ENCODE measurements around the gene YPEL1.
A peak's percentile ranks its signal among the peaks of the same experiment; 100 is the strongest.
"Not testable (repeated sequence)": the region's sequence is repeated elsewhere in the genome, so short reads cannot be mapped to it uniquely, and the experiment has no call there.

The YPEL1 gene

GRCh38 chr22:21752276-21752675 lies 16.7 kb upstream of the YPEL1 start:
- Histone ChIP-seq H3K9me3 (ENCODE audit: insufficient read depth, low read depth, low read length) (no peaks in the 10 kb centered on the region), H3K36me3 (ENCODE audit: insufficient read depth, low read length) (peaks cover 3% of the 10 kb centered on the region; the same call in 1 of the 2 replicates), H3K9ac (ENCODE audit: low read depth, low read length) (no peak overlapping the region), H3K4me3 (ENCODE audit: low read length) (no peak overlapping the region), H3K4me1 (ENCODE audit: insufficient read depth, low read length) (no peaks in the 10 kb centered on the region), H3K27ac (ENCODE audit: low read depth, low read length) (no peak overlapping the region), H3K27me3 (ENCODE audit: insufficient read depth, low read length) (no peaks in the 10 kb centered on the region)
- WGBS: 89% methylated on average over 4 of the region's 4 CpGs

GRCh38 chr22:21745948-21746347 lies 10.4 kb upstream of the YPEL1 start:
- no peaks in the 10 kb centered on the region for H3K9me3 ChIP-seq (ENCODE audit: insufficient read depth, low read depth, low read length)
- no peaks in the 10 kb centered on the region for H3K36me3 ChIP-seq (ENCODE audit: insufficient read depth, low read length)
- no peak overlapping the region for H3K9ac ChIP-seq (ENCODE audit: low read depth, low read length)
- 89% methylated on average over 8 of the region's 8 CpGs for WGBS
- H3K4me1 ChIP-seq (ENCODE audit: insufficient read depth, low read length): no peaks in the 10 kb centered on the region
- H3K4me3 ChIP-seq (ENCODE audit: low read length): no peak overlapping the region
- H3K27me3 ChIP-seq (ENCODE audit: insufficient read depth, low read length): no peaks in the 10 kb centered on the region
- no peak overlapping the region for H3K27ac ChIP-seq (ENCODE audit: low read depth, low read length)

GRCh38 chr22:21744917-21745316 lies 9.3 kb upstream of the YPEL1 start:
- not testable (repeated sequence) for H3K4me3 ChIP-seq (ENCODE audit: low read length); H3K27me3 ChIP-seq (ENCODE audit: insufficient read depth, low read length); H3K9ac ChIP-seq (ENCODE audit: low read depth, low read length); H3K4me1 ChIP-seq (ENCODE audit: insufficient read depth, low read length); H3K36me3 ChIP-seq (ENCODE audit: insufficient read depth, low read length); H3K9me3 ChIP-seq (ENCODE audit: insufficient read depth, low read depth, low read length); H3K27ac ChIP-seq (ENCODE audit: low read depth, low read length)
- WGBS: 96% methylated on average over 6 of the region's 6 CpGs

GRCh38 chr22:21741790-21742189 lies 6.2 kb upstream of the YPEL1 start:
- H3K9me3 ChIP-seq (ENCODE audit: insufficient read depth, low read depth, low read length): no peaks in the 10 kb centered on the region
- no peak overlapping the region for H3K4me3 ChIP-seq (ENCODE audit: low read length)
- peaks cover 14% of the 10 kb centered on the region for H3K27me3 ChIP-seq (ENCODE audit: insufficient read depth, low read length)
- H3K27ac ChIP-seq (ENCODE audit: low read depth, low read length): no peak overlapping the region
- WGBS: 91% methylated on average over 6 of the region's 6 CpGs
- no peak overlapping the region for H3K9ac ChIP-seq (ENCODE audit: low read depth, low read length)
- no peaks in the 10 kb centered on the region for H3K4me1 ChIP-seq (ENCODE audit: insufficient read depth, low read length)
- no peaks in the 10 kb centered on the region for H3K36me3 ChIP-seq (ENCODE audit: insufficient read depth, low read length)

- WGBS: 88% methylated on average over 10 of the region's 10 CpGs
Measured at GRCh38 chr22:21741059-21741458, 5.5 kb upstream of the YPEL1 start.

GRCh38 chr22:21739828-21740377 lies 4.3 kb upstream of the YPEL1 start:
- peaks cover 1% of the 10 kb centered on the region; the same call in 1 of the 2 replicates for H3K4me1 ChIP-seq (ENCODE audit: insufficient read depth, low read length)
- WGBS: 91% methylated on average over 5 of the region's 5 CpGs
- no peak overlapping the region for H3K9ac ChIP-seq (ENCODE audit: low read depth, low read length)

More at GRCh38 chr22:21741059-21741458, 5.5 kb upstream of the YPEL1 start:
- Histone ChIP-seq H3K27ac (ENCODE audit: low read depth, low read length) (no peak overlapping the region), H3K4me3 (ENCODE audit: low read length) (no peak overlapping the region), H3K9ac (ENCODE audit: low read depth, low read length) (no peak overlapping the region), H3K27me3 (ENCODE audit: insufficient read depth, low read length) (peaks cover 20% of the 10 kb centered on the region), H3K4me1 (ENCODE audit: insufficient read depth, low read length) (no peaks in the 10 kb centered on the region), H3K9me3 (ENCODE audit: insufficient read depth, low read depth, low read length) (no peaks in the 10 kb centered on the region), H3K36me3 (ENCODE audit: insufficient read depth, low read length) (no peaks in the 10 kb centered on the region)

GRCh38 chr22:21738966-21739365 lies 3.4 kb upstream of the YPEL1 start:
- peaks cover 6% of the 10 kb centered on the region; the same call in 1 of the 2 replicates for H3K4me1 ChIP-seq (ENCODE audit: insufficient read depth, low read length)
- 64% methylated on average over 7 of the region's 7 CpGs for WGBS
- H3K9ac ChIP-seq (ENCODE audit: low read depth, low read length): no peak overlapping the region
- no peaks in the 10 kb centered on the region for H3K36me3 ChIP-seq (ENCODE audit: insufficient read depth, low read length)
- no peak overlapping the region for H3K4me3 ChIP-seq (ENCODE audit: low read length)
- H3K9me3 ChIP-seq (ENCODE audit: insufficient read depth, low read depth, low read length): no peaks in the 10 kb centered on the region
- peaks cover 28% of the 10 kb centered on the region for H3K27me3 ChIP-seq (ENCODE audit: insufficient read depth, low read length)
- H3K27ac ChIP-seq (ENCODE audit: low read depth, low read length): no peak overlapping the region

More at GRCh38 chr22:21739828-21740377, 4.3 kb upstream of the YPEL1 start:
- Histone ChIP-seq H3K4me3 (ENCODE audit: low read length) (no peak overlapping the region), H3K27ac (ENCODE audit: low read depth, low read length) (no peak overlapping the region), H3K36me3 (ENCODE audit: insufficient read depth, low read length) (no peaks in the 10 kb centered on the region), H3K27me3 (ENCODE audit: insufficient read depth, low read length) (peaks cover 20% of the 10 kb centered on the region), H3K9me3 (ENCODE audit: insufficient read depth, low read depth, low read length) (no peaks in the 10 kb centered on the region)

- peaks cover 6% of the 10 kb centered on the region; the same call in 1 of the 2 replicates for H3K4me1 ChIP-seq (ENCODE audit: insufficient read depth, low read length)
Measured at GRCh38 chr22:21738081-21738480, 2.5 kb upstream of the YPEL1 start.

GRCh38 chr22:21736948-21737347 lies 1.4 kb upstream of the YPEL1 start:
- no peak overlapping the region for H3K27ac ChIP-seq (ENCODE audit: low read depth, low read length)
- WGBS: 89% methylated on average over 9 of the region's 9 CpGs
- H3K36me3 ChIP-seq (ENCODE audit: insufficient read depth, low read length): no peaks in the 10 kb centered on the region
- no peaks in the 10 kb centered on the region for H3K9me3 ChIP-seq (ENCODE audit: insufficient read depth, low read depth, low read length)
- peaks cover 6% of the 10 kb centered on the region; the same call in 1 of the 2 replicates for H3K4me1 ChIP-seq (ENCODE audit: insufficient read depth, low read length)
- H3K27me3 ChIP-seq (ENCODE audit: insufficient read depth, low read length): peaks cover 28% of the 10 kb centered on the region
- H3K4me3 ChIP-seq (ENCODE audit: low read length): no peak overlapping the region
- H3K9ac ChIP-seq (ENCODE audit: low read depth, low read length): no peak overlapping the region

More at GRCh38 chr22:21738081-21738480, 2.5 kb upstream of the YPEL1 start:
- Histone ChIP-seq H3K9me3 (ENCODE audit: insufficient read depth, low read depth, low read length) (no peaks in the 10 kb centered on the region), H3K36me3 (ENCODE audit: insufficient read depth, low read length) (no peaks in the 10 kb centered on the region), H3K4me3 (ENCODE audit: low read length) (no peak overlapping the region), H3K9ac (ENCODE audit: low read depth, low read length) (no peak overlapping the region), H3K27me3 (ENCODE audit: insufficient read depth, low read length) (peaks cover 28% of the 10 kb centered on the region), H3K27ac (ENCODE audit: low read depth, low read length) (no peak overlapping the region)
- WGBS: 93% methylated on average over 8 of the region's 8 CpGs

GRCh38 chr22:21736084-21736642 lies 569 bp upstream of the YPEL1 start:
- H3K4me1 ChIP-seq (ENCODE audit: insufficient read depth, low read length): peaks cover 6% of the 10 kb centered on the region; the same call in 1 of the 2 replicates
- H3K27me3 ChIP-seq (ENCODE audit: insufficient read depth, low read length): peaks cover 28% of the 10 kb centered on the region
- no peak overlapping the region for H3K27ac ChIP-seq (ENCODE audit: low read depth, low read length)
- no peaks in the 10 kb centered on the region for H3K9me3 ChIP-seq (ENCODE audit: insufficient read depth, low read depth, low read length)
- peak overlapping the region; percentile 58; the same call in 1 of the 2 replicates for H3K9ac ChIP-seq (ENCODE audit: low read depth, low read length)
- no peaks in the 10 kb centered on the region for H3K36me3 ChIP-seq (ENCODE audit: insufficient read depth, low read length)
- H3K4me3 ChIP-seq (ENCODE audit: low read length): peak overlapping the region; percentile 59
- 7% methylated on average over 65 of the region's 65 CpGs for WGBS

- Histone ChIP-seq H3K4me1 (ENCODE audit: insufficient read depth, low read length) (peaks cover 6% of the 10 kb centered on the region; the same call in 1 of the 2 replicates), H3K27ac (ENCODE audit: low read depth, low read length) (no peak overlapping the region; the same call in 1 of the 2 replicates), H3K9ac (ENCODE audit: low read depth, low read length) (peak overlapping the region; percentile 94), H3K36me3 (ENCODE audit: insufficient read depth, low read length) (no peaks in the 10 kb centered on the region), H3K27me3 (ENCODE audit: insufficient read depth, low read length) (peaks cover 25% of the 10 kb centered on the region), H3K9me3 (ENCODE audit: insufficient read depth, low read depth, low read length) (no peaks in the 10 kb centered on the region), H3K4me3 (ENCODE audit: low read length) (peak overlapping the region; percentile 84)
- 46% methylated on average over 8 of the region's 8 CpGs for WGBS
Measured at GRCh38 chr22:21734540-21735199, 924 bp downstream of the YPEL1 start.

All from HUES64 (cell line).